Naive thymus-derived CD4-positive, alpha-beta T cell (primary cell): ENCODE measurements around the gene LRMDA. TPM values are rescaled to one million over a fixed set of nuclear protein-coding genes. Genes with fewer than 3 reads are reported as not detected.

Experiments used
- ATAC-seq: fragments of 150-1000 bp; cut with Tn5 transposase; 2 replicates; pipeline ENCODE4 v1.10.0; 2021; ENCODE audit warnings: mild to moderate bottlenecking, moderate library complexity
- CTCF ChIA-PET: fragments of 350-600 bp; sonication (Branson Sonifier 250); formaldehyde crosslinking; loops from one replicate; lab custom pipeline; 2021; ENCODE audit warnings: antibody characterized with exemption; lab: Charles Lee
- POLR2A ChIA-PET: fragments of 350-600 bp; sonication (Branson Sonifier 250); formaldehyde crosslinking; loops from one replicate; lab custom pipeline; 2021; ENCODE audit warnings: antibody characterized with exemption, inconsistent platforms; lab: Charles Lee
- DNase-seq, 9 donors: peaks; one replicate each; pipeline versions ENCODE4 v3.0.0 to v3.0.0-alpha.2; 2020 to 2022; ENCODE audit warnings: mixed read lengths in 1 of 9
- H3K27ac ChIP-seq: one replicate; pipeline ENCODE4 v1.7.0; 2013; ENCODE audit warnings: mild to moderate bottlenecking, low read depth, low read length, moderate library complexity
- H3K27me3 ChIP-seq, 2 donors: one replicate each; pipeline ENCODE4 v1.7.0; 2013; ENCODE audit warnings: low read length in 2 of 2, mild to moderate bottlenecking in 2 of 2, moderate library complexity in 2 of 2; ENCODE audit not compliant: control insufficient read depth in 2 of 2, insufficient read depth in 2 of 2
- H3K36me3 ChIP-seq, 3 experiments: 1 replicate in 2 of 3; 2 replicates in 1 of 3; pipeline ENCODE4 v1.7.0; 2013; ENCODE audit warnings: low read length in 3 of 3, mild to moderate bottlenecking in 3 of 3, moderate library complexity in 1 of 3; ENCODE audit not compliant: insufficient read depth in 3 of 3, control insufficient read depth in 2 of 3
- H3K4me1 ChIP-seq, 2 donors: one replicate each; pipeline ENCODE4 v1.7.0; 2013; ENCODE audit warnings: low read length in 2 of 2, mild to moderate bottlenecking in 2 of 2, moderate library complexity in 1 of 2; ENCODE audit not compliant: control insufficient read depth in 2 of 2, insufficient read depth in 2 of 2
- H3K4me3 ChIP-seq: 2 replicates; pipeline ENCODE4 v1.7.0; 2013; ENCODE audit warnings: mild to moderate bottlenecking, low read length
- H3K9me3 ChIP-seq, 3 experiments: 1 replicate in 2 of 3; 2 replicates in 1 of 3; pipeline ENCODE4 v1.7.0; 2013; ENCODE audit warnings: low read length in 3 of 3; ENCODE audit not compliant: control insufficient read depth in 2 of 3
- H3K27ac Mint-ChIP-seq, 9 donors: one replicate each; pipeline ENCODE4 v1.8.0; 2020 to 2022; ENCODE audit warnings: mixed read lengths in 9 of 9, mild to moderate bottlenecking in 8 of 9, moderate library complexity in 5 of 9, inconsistent platforms in 2 of 9
- H3K27me3 Mint-ChIP-seq, 5 donors: one replicate each; pipeline ENCODE4 v1.8.0; 2021 to 2022; ENCODE audit warnings: mixed read lengths in 5 of 5, mild to moderate bottlenecking in 1 of 5
- H3K36me3 Mint-ChIP-seq, 5 donors: one replicate each; pipeline ENCODE4 v1.8.0; 2020 to 2022; ENCODE audit warnings: mixed read lengths in 5 of 5, mild to moderate bottlenecking in 3 of 5, inconsistent platforms in 1 of 5
- H3K4me1 Mint-ChIP-seq, 7 donors: one replicate each; pipeline ENCODE4 v1.8.0; 2020 to 2022; ENCODE audit warnings: mixed read lengths in 7 of 7, mild to moderate bottlenecking in 3 of 7, inconsistent platforms in 1 of 7
- H3K4me3 Mint-ChIP-seq, 10 donors: one replicate each; pipeline ENCODE4 v1.8.0; 2020 to 2022; ENCODE audit warnings: mild to moderate bottlenecking in 10 of 10, mixed read lengths in 10 of 10, moderate library complexity in 6 of 10, inconsistent platforms in 2 of 10
- H3K9me3 Mint-ChIP-seq, 11 donors: one replicate each; pipeline ENCODE4 v1.8.0; 2020 to 2022; ENCODE audit warnings: mixed read lengths in 11 of 11, mild to moderate bottlenecking in 4 of 11, inconsistent platforms in 1 of 11, moderate library complexity in 1 of 11
- intact Hi-C, 2 donors: fragments of 100-400 bp; cut with micrococcal nuclease; formaldehyde crosslinking; loops; one replicate each; pipeline ENCODE4 v1.15.1; 2023
- polyA plus RNA-seq, 2 donors: library from polyadenylated mRNA; unstranded; fragments of 300-500 nt; fragmentation: Illumina TruSeq; gene quantifications; one replicate each; pipeline ENCODE4 v1.2.3, GENCODE V29; 2021
- total RNA-seq, 6 experiments: library from RNA in 5 of 6; stranded (reverse) in 5 of 6; gene quantifications; 1 replicate in 5 of 6; 2 replicates in 1 of 6; pipeline ENCODE4 v1.2.3 and lab custom pipeline; 2021 to 2026

The LRMDA gene
- total and polyA plus RNA-seq, 7 experiments from 2014 or later: 0.57 to 14.9 (median 3.0) TPM; not detected in 4

GRCh38 chr10:76488602-76489001 lies 1057.2 kb downstream of the LRMDA start:
- Histone ChIP-seq H3K36me3 (no peaks in the 10 kb centered on the region), H3K27ac (no peak overlapping the region), H3K4me1 (no peaks in the 10 kb centered on the region), H3K4me3 (no peak overlapping the region), H3K27me3 (no peaks in the 10 kb centered on the region), H3K9me3 (peaks cover 0 to 4% (median 0%) of the 10 kb centered on the region in 3 experiments)
- Mint-ChIP-seq H3K9me3 (peaks cover 0 to 60% (median 13%) of the 10 kb centered on the region in 11 donors), H3K36me3 (no peaks in the 10 kb centered on the region), H3K4me1 (no peaks in the 10 kb centered on the region), H3K4me3 (no peak overlapping the region), H3K27me3 (no peaks in the 10 kb centered on the region), H3K27ac (no peak overlapping the region)
- ChIA-PET CTCF (no interaction called here), POLR2A (no interaction called here)
- DNase-seq: no peak
- ATAC-seq: no peak
- intact Hi-C loops: no loop called here

GRCh38 chr10:76491216-76491615 lies 1059.8 kb downstream of the LRMDA start:
- Mint-ChIP-seq H3K4me3 (no peak overlapping the region), H3K4me1 (no peaks in the 10 kb centered on the region), H3K27me3 (no peaks in the 10 kb centered on the region), H3K36me3 (no peaks in the 10 kb centered on the region), H3K9me3 (peaks cover 0 to 42% (median 13%) of the 10 kb centered on the region in 11 donors), H3K27ac (no peak overlapping the region)
- ATAC-seq: no peak
- ChIA-PET POLR2A (no interaction called here), CTCF (no interaction called here)
- H3K9me3 ChIP-seq: peaks cover 0 to 4% (median 0%) of the 10 kb centered on the region in 3 experiments
- no peaks in the 10 kb centered on the region for H3K27me3 ChIP-seq
- DNase-seq: no peak
- H3K4me3 ChIP-seq: no peak overlapping the region
- intact Hi-C loops: no loop called here
- H3K27ac ChIP-seq: no peak overlapping the region
- no peaks in the 10 kb centered on the region for H3K36me3 ChIP-seq
- no peaks in the 10 kb centered on the region for H3K4me1 ChIP-seq

- no peaks in the 10 kb centered on the region for H3K36me3 ChIP-seq
- Mint-ChIP-seq H3K4me3 (no peak overlapping the region), H3K27me3 (no peaks in the 10 kb centered on the region), H3K27ac (no peak overlapping the region), H3K36me3 (no peaks in the 10 kb centered on the region), H3K4me1 (no peaks in the 10 kb centered on the region), H3K9me3 (peaks cover 0 to 40% (median 13%) of the 10 kb centered on the region in 11 donors)
- POLR2A ChIA-PET: no interaction called here
- H3K4me1 ChIP-seq: no peaks in the 10 kb centered on the region
- H3K9me3 ChIP-seq: peaks cover 0 to 4% (median 0%) of the 10 kb centered on the region in 3 experiments
- intact Hi-C loops: no loop called here
- CTCF ChIA-PET: no interaction called here
- no peak overlapping the region for H3K4me3 ChIP-seq
- ATAC-seq (no peak), DNase-seq (no peak)
- no peak overlapping the region for H3K27ac ChIP-seq
- H3K27me3 ChIP-seq: no peaks in the 10 kb centered on the region
These were observed 1060.6 kb downstream of the LRMDA start for GRCh38 chr10:76492026-76492425.

GRCh38 chr10:76492678-76493472 lies 1061.5 kb downstream of the LRMDA start:
- Histone ChIP-seq H3K36me3 (no peaks in the 10 kb centered on the region), H3K4me1 (no peaks in the 10 kb centered on the region), H3K4me3 (no peak overlapping the region), H3K9me3 (peaks cover 0 to 4% (median 0%) of the 10 kb centered on the region in 3 experiments), H3K27me3 (no peaks in the 10 kb centered on the region), H3K27ac (no peak overlapping the region)
- H3K9me3 Mint-ChIP-seq: peaks cover 0 to 35% (median 12%) of the 10 kb centered on the region in 11 donors
- CTCF ChIA-PET: no interaction called here
- H3K36me3 Mint-ChIP-seq: no peaks in the 10 kb centered on the region
- intact Hi-C loops: no loop called here
- no peak overlapping the region for H3K4me3 Mint-ChIP-seq
- ATAC-seq: no peak
- no peak overlapping the region for H3K27ac Mint-ChIP-seq
- no peak for DNase-seq
- H3K4me1 Mint-ChIP-seq: no peaks in the 10 kb centered on the region
- H3K27me3 Mint-ChIP-seq: no peaks in the 10 kb centered on the region
- POLR2A ChIA-PET: no interaction called here

- Histone ChIP-seq H3K27ac (no peak overlapping the region), H3K4me3 (no peak overlapping the region), H3K27me3 (no peaks in the 10 kb centered on the region), H3K36me3 (no peaks in the 10 kb centered on the region), H3K4me1 (no peaks in the 10 kb centered on the region), H3K9me3 (no peaks in the 10 kb centered on the region)
- Mint-ChIP-seq H3K9me3 (peaks cover 0 to 12% (median 4%) of the 10 kb centered on the region in 11 donors), H3K4me1 (no peaks in the 10 kb centered on the region), H3K36me3 (no peaks in the 10 kb centered on the region), H3K27ac (no peak overlapping the region), H3K4me3 (no peak overlapping the region), H3K27me3 (no peaks in the 10 kb centered on the region)
- DNase-seq (no peak), ATAC-seq (no peak)
- intact Hi-C loops: no loop called here
- ChIA-PET POLR2A (no interaction called here), CTCF (no interaction called here)
These were observed 1066.2 kb downstream of the LRMDA start for GRCh38 chr10:76497666-76498065.

- ATAC-seq (no peak), DNase-seq (no peak)
- intact Hi-C loops: no loop called here
- Mint-ChIP-seq H3K9me3 (peaks cover 0 to 52% (median 16%) of the 10 kb centered on the region in 11 donors), H3K27ac (no peak overlapping the region), H3K4me1 (no peaks in the 10 kb centered on the region), H3K36me3 (no peaks in the 10 kb centered on the region), H3K4me3 (no peak overlapping the region), H3K27me3 (peaks cover 0 to 7% (median 0%) of the 10 kb centered on the region in 5 donors)
- Histone ChIP-seq H3K27me3 (no peaks in the 10 kb centered on the region), H3K36me3 (no peaks in the 10 kb centered on the region), H3K27ac (no peak overlapping the region), H3K9me3 (peaks cover 0 to 4% (median 0%) of the 10 kb centered on the region in 3 experiments), H3K4me1 (no peaks in the 10 kb centered on the region), H3K4me3 (no peak overlapping the region)
- ChIA-PET CTCF (no interaction called here), POLR2A (no interaction called here)
These were observed 1073.4 kb downstream of the LRMDA start for GRCh38 chr10:76504823-76505222.

- Mint-ChIP-seq H3K27ac (no peak overlapping the region), H3K36me3 (no peaks in the 10 kb centered on the region), H3K4me3 (no peak overlapping the region), H3K9me3 (peaks cover 0 to 30% (median 9%) of the 10 kb centered on the region in 11 donors), H3K27me3 (peaks cover 0 to 6% (median 0%) of the 10 kb centered on the region in 5 donors), H3K4me1 (no peaks in the 10 kb centered on the region)
- Histone ChIP-seq H3K4me1 (no peaks in the 10 kb centered on the region), H3K4me3 (no peak overlapping the region), H3K27me3 (no peaks in the 10 kb centered on the region), H3K9me3 (peaks cover 0 to 4% (median 0%) of the 10 kb centered on the region in 3 experiments), H3K36me3 (no peaks in the 10 kb centered on the region), H3K27ac (no peak overlapping the region)
- ATAC-seq: no peak
- ChIA-PET POLR2A (no interaction called here), CTCF (no interaction called here)
- intact Hi-C loops: no loop called here
- no peak for DNase-seq
These were observed 1078.0 kb downstream of the LRMDA start for GRCh38 chr10:76509446-76509845.
